SU-DHL-6 (cell line): ENCODE results near the gene USF1.

Experiments used
- H2AFZ ChIP-seq: fragments of 200-600 bp; sonication (generic); 2 replicates; pipeline ENCODE4 v1.6.1; 2014; ENCODE audit warnings: low read depth, mild to moderate bottlenecking, moderate library complexity, mixed read lengths, antibody characterized with exemption, low read length; ENCODE audit not compliant: severe bottlenecking
- H3F3A ChIP-seq: fragments of 200-600 bp; shearing (Covaris generic); 2 replicates; pipeline ENCODE4 v1.6.0; 2016; ENCODE audit warnings: antibody characterized with exemption, mild to moderate bottlenecking; ENCODE audit not compliant: insufficient read depth
- H3K27ac ChIP-seq: fragments of 200-600 bp; sonication (generic); 2 replicates; pipeline ENCODE4 v1.5.1; 2016; ENCODE audit warnings: low read depth, mild to moderate bottlenecking, low read length, moderate library complexity, mixed read lengths
- H3K27me3 ChIP-seq: fragments of 200-600 bp; sonication (generic), shearing (Covaris generic); 2 replicates; pipeline ENCODE4 v1.6.0; 2014; ENCODE audit warnings: mild to moderate bottlenecking, low read length
- H3K36me3 ChIP-seq: fragments of 200-600 bp; sonication (generic); 2 replicates; pipeline ENCODE4 v1.6.1; 2014; ENCODE audit warnings: mild to moderate bottlenecking, low read length, mixed read lengths
- H3K4me2 ChIP-seq: fragments of 300-600, 200-600 bp; shearing (Covaris generic), sonication (generic); 2 replicates; pipeline ENCODE4 v1.6.0; 2014; ENCODE audit warnings: low read length, low read depth, mild to moderate bottlenecking; ENCODE audit not compliant: poor library complexity, severe bottlenecking
- H3K4me3 ChIP-seq: fragments of 200-600 bp; sonication (generic); 2 replicates; pipeline ENCODE4 v1.5.1; 2014; ENCODE audit warnings: antibody characterized with exemption, low read length, mild to moderate bottlenecking, mixed read lengths; ENCODE audit not compliant: insufficient read depth, poor library complexity, severe bottlenecking
- H3K79me2 ChIP-seq: fragments of 200-600 bp; sonication (generic); 2 replicates; pipeline ENCODE4 v1.6.1; 2014; ENCODE audit warnings: mild to moderate bottlenecking, low read length, moderate library complexity; ENCODE audit not compliant: insufficient read depth
- H3K9ac ChIP-seq: fragments of 200-600 bp; sonication (generic); 2 replicates; pipeline ENCODE4 v1.7.0; 2014; ENCODE audit warnings: mild to moderate bottlenecking, low read length
- H3K9me2 ChIP-seq: fragments of 200-600 bp; sonication (generic); replicated peaks from 2 replicates; pipeline ENCODE4 v1.6.1; 2014; ENCODE audit warnings: low read length; ENCODE audit not compliant: insufficient read depth
- H3K9me3 ChIP-seq: fragments of 200-600 bp; sonication (generic); 2 replicates; pipeline ENCODE4 v1.6.1; 2014; ENCODE audit warnings: low read length, mixed read lengths; ENCODE audit not compliant: insufficient read depth
- H4K20me1 ChIP-seq: fragments of 200-600 bp; sonication (generic); 2 replicates; pipeline ENCODE4 v1.6.1; 2014; ENCODE audit warnings: low read depth, mild to moderate bottlenecking, antibody characterized with exemption, low read length, moderate library complexity, mixed read lengths
- EZH2phosphoT487 ChIP-seq: fragments of 200-600 bp; sonication (generic), shearing (Covaris generic); conservative IDR thresholded peaks from 2 replicates; pipeline ENCODE4 v1.6.1; 2018; ENCODE audit warnings: mild to moderate bottlenecking, antibody characterized with exemption, low read length, moderate library complexity, mixed read lengths
- TF ChIP-seq, protein P1 (sequence below): fragments of 200-600 bp; sonication (generic); IDR thresholded peaks from one replicate; pipeline ENCODE4 v1.5.1; 2017; ENCODE audit warnings: antibody characterized with exemption, mild to moderate bottlenecking, low read length, moderate library complexity; ENCODE audit not compliant: insufficient read depth, poor library complexity, severe bottlenecking

USF1 gene

DNA sequence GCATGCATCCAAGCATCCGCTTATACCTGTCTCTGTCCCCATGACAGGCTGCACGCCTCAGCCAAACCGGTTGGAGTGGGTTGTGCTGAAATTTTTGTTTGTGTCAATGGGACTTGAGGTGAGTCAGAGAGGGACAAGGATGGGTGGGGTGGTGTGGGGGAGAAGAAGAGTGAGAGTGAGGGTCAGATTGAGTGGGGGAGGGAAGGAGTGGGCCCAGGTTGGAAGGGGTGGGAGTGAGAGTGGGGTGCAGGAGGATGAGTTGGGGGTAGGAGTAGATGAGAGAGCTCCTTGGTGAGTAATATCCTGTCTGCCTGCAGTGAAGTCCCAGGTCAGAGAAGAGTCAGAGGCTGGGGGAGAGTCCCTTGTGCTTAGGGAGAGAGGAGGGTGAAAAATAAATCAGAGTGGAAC is 46.8 kb upstream of the USF1 start:
- Histone ChIP-seq H3K4me3 (no peak overlapping the region), H3K27me3 (no peaks in the 10 kb centered on the region), H3K27ac (no peak overlapping the region), H3K9me3 (no peaks in the 10 kb centered on the region), H3K9ac (no peak overlapping the region), H3K9me2 (no peaks in the 10 kb centered on the region), H2AFZ (no peak overlapping the region), H3K36me3 (no peaks in the 10 kb centered on the region), H3F3A (no peaks in the 10 kb centered on the region), H3K4me2 (no peak overlapping the region), H4K20me1 (no peaks in the 10 kb centered on the region), H3K79me2 (no peaks in the 10 kb centered on the region)
- TF ChIP-seq, protein P1, sequence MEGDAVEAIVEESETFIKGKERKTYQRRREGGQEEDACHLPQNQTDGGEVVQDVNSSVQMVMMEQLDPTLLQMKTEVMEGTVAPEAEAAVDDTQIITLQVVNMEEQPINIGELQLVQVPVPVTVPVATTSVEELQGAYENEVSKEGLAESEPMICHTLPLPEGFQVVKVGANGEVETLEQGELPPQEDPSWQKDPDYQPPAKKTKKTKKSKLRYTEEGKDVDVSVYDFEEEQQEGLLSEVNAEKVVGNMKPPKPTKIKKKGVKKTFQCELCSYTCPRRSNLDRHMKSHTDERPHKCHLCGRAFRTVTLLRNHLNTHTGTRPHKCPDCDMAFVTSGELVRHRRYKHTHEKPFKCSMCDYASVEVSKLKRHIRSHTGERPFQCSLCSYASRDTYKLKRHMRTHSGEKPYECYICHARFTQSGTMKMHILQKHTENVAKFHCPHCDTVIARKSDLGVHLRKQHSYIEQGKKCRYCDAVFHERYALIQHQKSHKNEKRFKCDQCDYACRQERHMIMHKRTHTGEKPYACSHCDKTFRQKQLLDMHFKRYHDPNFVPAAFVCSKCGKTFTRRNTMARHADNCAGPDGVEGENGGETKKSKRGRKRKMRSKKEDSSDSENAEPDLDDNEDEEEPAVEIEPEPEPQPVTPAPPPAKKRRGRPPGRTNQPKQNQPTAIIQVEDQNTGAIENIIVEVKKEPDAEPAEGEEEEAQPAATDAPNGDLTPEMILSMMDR = no peak
- no peak for TF ChIP-seq EZH2phosphoT487

DNA sequence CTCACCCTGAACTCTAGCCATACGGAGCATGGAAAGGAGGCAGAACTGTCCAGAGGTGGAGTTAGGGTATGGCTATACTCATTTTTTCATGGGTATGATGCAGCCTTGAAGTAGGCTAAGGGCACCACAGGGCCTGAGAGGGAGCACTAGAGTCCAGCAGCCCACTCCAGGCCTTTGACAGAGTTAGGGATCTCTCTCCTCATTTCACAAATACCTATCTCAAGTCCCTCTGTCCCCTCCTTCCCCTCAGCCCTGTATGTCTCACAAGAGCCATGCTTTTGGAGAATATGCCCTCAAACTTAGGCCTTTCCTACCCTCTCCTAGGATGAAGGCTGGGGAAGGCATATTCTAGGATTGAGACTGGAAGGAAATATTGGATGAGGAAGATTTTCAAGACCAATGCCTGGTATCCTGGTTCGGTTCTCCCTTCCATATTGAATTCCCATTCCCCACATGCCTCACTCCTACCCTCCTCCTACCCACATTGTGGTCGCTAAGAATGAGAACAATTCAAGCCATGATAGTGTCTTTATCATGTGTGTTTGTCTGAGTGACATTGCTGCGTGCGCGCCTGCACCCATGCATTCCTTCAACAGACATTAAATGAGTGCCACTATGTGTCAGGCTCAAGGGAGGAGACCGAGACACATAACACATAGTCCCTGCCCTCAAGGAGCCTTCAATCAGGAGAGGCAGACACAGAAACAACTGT is 46.2 kb upstream of the USF1 start:
- no peaks in the 10 kb centered on the region for H3F3A ChIP-seq
- no peaks in the 10 kb centered on the region for H3K9me2 ChIP-seq
- H2AFZ ChIP-seq = no peak overlapping the region
- no peaks in the 10 kb centered on the region for H3K9me3 ChIP-seq
- no peaks in the 10 kb centered on the region for H3K36me3 ChIP-seq
- H3K9ac ChIP-seq = no peak overlapping the region
- H3K27ac ChIP-seq = no peak overlapping the region
- no peak for TF ChIP-seq EZH2phosphoT487
- TF ChIP-seq, protein P1 = no peak
- no peaks in the 10 kb centered on the region for H4K20me1 ChIP-seq
- H3K4me2 ChIP-seq = no peak overlapping the region
- no peaks in the 10 kb centered on the region for H3K27me3 ChIP-seq
- no peak overlapping the region for H3K4me3 ChIP-seq
- no peaks in the 10 kb centered on the region for H3K79me2 ChIP-seq

DNA sequence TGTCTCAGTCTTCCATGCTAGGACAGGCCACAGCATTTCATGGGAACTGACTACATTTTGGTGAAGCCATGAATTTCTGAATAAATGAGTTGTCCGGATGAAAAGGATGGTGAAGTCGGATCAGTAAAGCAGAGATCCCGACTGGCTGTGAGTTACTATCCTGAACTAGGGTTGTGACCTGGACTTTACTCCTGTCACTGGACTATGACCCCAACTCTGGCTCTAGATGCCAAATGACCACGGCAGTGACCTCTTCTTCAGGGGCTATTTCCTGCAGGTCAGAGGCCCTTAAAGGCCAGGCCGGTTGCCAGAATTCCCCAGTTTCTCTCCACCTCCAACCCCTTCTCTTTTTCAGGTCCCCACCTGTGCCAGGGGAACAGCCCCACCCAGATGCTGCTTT is 45.3 kb upstream of the USF1 start:
- H3K9ac ChIP-seq = no peak overlapping the region
- H3K79me2 ChIP-seq = no peaks in the 10 kb centered on the region
- H3K9me3 ChIP-seq = no peaks in the 10 kb centered on the region
- H3K27ac ChIP-seq = no peak overlapping the region
- TF ChIP-seq EZH2phosphoT487 = no peak
- TF ChIP-seq, protein P1 = no peak
- H3K4me3 ChIP-seq = no peak overlapping the region
- H3F3A ChIP-seq = no peaks in the 10 kb centered on the region
- H3K9me2 ChIP-seq = no peaks in the 10 kb centered on the region
- no peaks in the 10 kb centered on the region for H3K36me3 ChIP-seq
- H3K27me3 ChIP-seq = no peaks in the 10 kb centered on the region
- no peak overlapping the region for H3K4me2 ChIP-seq
- H2AFZ ChIP-seq = no peak overlapping the region
- H4K20me1 ChIP-seq = no peaks in the 10 kb centered on the region
